IPS-18a (cell line): ENCODE data around the gene RBFOX1.

ENCODE experiments used
- H3K27ac ChIP-seq: one replicate; pipeline ENCODE4 v1.5.1; 2013; ENCODE audit warnings: low read length
- H3K27me3 ChIP-seq: one replicate; pipeline ENCODE4 v1.6.1; 2013; ENCODE audit warnings: mild to moderate bottlenecking, low read length; ENCODE audit not compliant: control insufficient read depth, insufficient read depth
- H3K36me3 ChIP-seq: one replicate; pipeline ENCODE4 v1.6.1; 2013; ENCODE audit warnings: low read depth, low read length; ENCODE audit not compliant: control insufficient read depth
- H3K4me1 ChIP-seq: one replicate; pipeline ENCODE4 v1.6.1; 2013; ENCODE audit warnings: low read depth, low read length; ENCODE audit not compliant: control insufficient read depth
- H3K4me3 ChIP-seq: one replicate; pipeline ENCODE4 v1.5.1; 2013; ENCODE audit warnings: low read length
- H3K9ac ChIP-seq: one replicate; pipeline ENCODE4 v1.6.1; 2013; ENCODE audit warnings: mild to moderate bottlenecking, low read length, moderate library complexity
- H3K9me3 ChIP-seq: one replicate; pipeline ENCODE4 v1.6.1; 2013; ENCODE audit warnings: low read depth, low read length; ENCODE audit not compliant: control insufficient read depth

RBFOX1 gene

GRCh38 chr16:7675628-7676027 lies 343.0 kb downstream of the RBFOX1 start:
- Histone ChIP-seq H3K4me3 (no peak overlapping the region), H3K27me3 (no peaks in the 10 kb centered on the region), H3K9ac (no peak overlapping the region), H3K36me3 (no peaks in the 10 kb centered on the region), H3K27ac (no peak overlapping the region), H3K4me1 (peaks cover 3% of the 10 kb centered on the region), H3K9me3 (no peaks in the 10 kb centered on the region)

DNA sequence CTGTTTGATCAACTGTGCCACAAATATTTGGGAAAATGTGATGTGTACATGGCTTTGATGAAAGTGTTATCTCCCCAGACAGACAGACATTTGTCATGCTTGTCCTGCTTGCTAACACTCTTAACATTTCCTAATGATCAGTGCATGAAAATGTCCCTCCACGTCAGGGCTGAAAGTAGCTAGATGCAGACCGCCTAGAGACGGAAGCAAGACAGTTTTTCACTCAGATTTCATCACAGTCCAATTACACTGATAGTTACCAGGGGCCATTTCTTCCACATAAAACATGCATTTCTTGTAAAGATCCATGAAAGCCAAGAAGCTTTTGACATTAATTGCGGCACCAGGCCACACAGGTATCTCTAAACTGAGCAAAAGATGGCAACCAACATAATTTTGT lies 347.7 kb downstream of the RBFOX1 start:
- no peak overlapping the region for H3K9ac ChIP-seq
- no peaks in the 10 kb centered on the region for H3K36me3 ChIP-seq

GRCh38 chr16:7688811-7689210 lies 356.2 kb downstream of the RBFOX1 start:
- no peaks in the 10 kb centered on the region for H3K36me3 ChIP-seq
- H3K4me1 ChIP-seq, result peaks cover 4% of the 10 kb centered on the region
- no peak overlapping the region for H3K4me3 ChIP-seq
- no peak overlapping the region for H3K9ac ChIP-seq
- H3K27me3 ChIP-seq, result no peaks in the 10 kb centered on the region
- no peaks in the 10 kb centered on the region for H3K9me3 ChIP-seq
- no peak overlapping the region for H3K27ac ChIP-seq

More for the DNA sequence above, 347.7 kb downstream of the RBFOX1 start:
- Histone ChIP-seq H3K27me3 (no peaks in the 10 kb centered on the region), H3K4me1 (peaks cover 3% of the 10 kb centered on the region), H3K9me3 (no peaks in the 10 kb centered on the region), H3K4me3 (no peak overlapping the region), H3K27ac (no peak overlapping the region)

GRCh38 chr16:7689234-7689633 lies 356.6 kb downstream of the RBFOX1 start:
- peaks cover 4% of the 10 kb centered on the region for H3K4me1 ChIP-seq
- no peak overlapping the region for H3K27ac ChIP-seq
- no peaks in the 10 kb centered on the region for H3K27me3 ChIP-seq
- H3K9me3 ChIP-seq, result no peaks in the 10 kb centered on the region
- H3K36me3 ChIP-seq, result no peaks in the 10 kb centered on the region
- no peak overlapping the region for H3K9ac ChIP-seq
- no peak overlapping the region for H3K4me3 ChIP-seq

- H3K9ac ChIP-seq, result no peak overlapping the region
- no peak overlapping the region for H3K4me3 ChIP-seq
- no peaks in the 10 kb centered on the region for H3K36me3 ChIP-seq
- no peaks in the 10 kb centered on the region for H3K27me3 ChIP-seq
- H3K27ac ChIP-seq, result no peak overlapping the region
- H3K4me1 ChIP-seq, result peaks cover 4% of the 10 kb centered on the region
- H3K9me3 ChIP-seq, result no peaks in the 10 kb centered on the region
Measured at GRCh38 chr16:7691533-7691932, 358.9 kb downstream of the RBFOX1 start.

GRCh38 chr16:7703672-7704071 lies 371.0 kb downstream of the RBFOX1 start:
- no peaks in the 10 kb centered on the region for H3K36me3 ChIP-seq
- no peaks in the 10 kb centered on the region for H3K9me3 ChIP-seq
- H3K4me1 ChIP-seq, result no peaks in the 10 kb centered on the region
- H3K27me3 ChIP-seq, result no peaks in the 10 kb centered on the region
- no peak overlapping the region for H3K27ac ChIP-seq
- no peak overlapping the region for H3K4me3 ChIP-seq
- no peak overlapping the region for H3K9ac ChIP-seq

GRCh38 chr16:7705885-7706284 lies 373.2 kb downstream of the RBFOX1 start:
- no peaks in the 10 kb centered on the region for H3K4me1 ChIP-seq
- no peaks in the 10 kb centered on the region for H3K9me3 ChIP-seq
- no peak overlapping the region for H3K27ac ChIP-seq
- H3K27me3 ChIP-seq, result no peaks in the 10 kb centered on the region
- H3K36me3 ChIP-seq, result no peaks in the 10 kb centered on the region
- H3K4me3 ChIP-seq, result no peak overlapping the region
- H3K9ac ChIP-seq, result no peak overlapping the region

DNA sequence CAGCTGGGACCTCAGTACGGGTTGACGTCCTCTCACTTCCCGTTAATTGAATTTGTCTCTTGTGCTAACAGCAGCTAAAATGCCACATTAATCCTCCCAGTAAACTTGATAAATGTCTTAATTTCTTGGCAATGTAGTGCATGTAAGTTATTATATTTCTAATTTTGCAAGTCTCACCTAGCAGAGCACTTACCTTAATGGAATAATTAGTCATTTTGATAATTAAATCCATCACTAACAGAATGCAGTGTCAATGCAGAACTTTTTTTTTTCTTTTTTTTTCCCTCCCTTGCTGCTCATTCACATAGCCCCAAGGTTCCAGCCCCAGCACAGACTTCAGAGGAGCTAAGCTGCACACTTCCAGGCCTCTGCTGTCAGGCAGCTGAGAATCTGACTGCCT lies 376.5 kb downstream of the RBFOX1 start:
- no peak overlapping the region for H3K4me3 ChIP-seq
- H3K27ac ChIP-seq, result no peak overlapping the region
- no peaks in the 10 kb centered on the region for H3K36me3 ChIP-seq
- peaks cover 5% of the 10 kb centered on the region for H3K4me1 ChIP-seq
- H3K9ac ChIP-seq, result no peak overlapping the region
- H3K9me3 ChIP-seq, result no peaks in the 10 kb centered on the region
- H3K27me3 ChIP-seq, result no peaks in the 10 kb centered on the region

GRCh38 chr16:7713244-7713643 lies 380.6 kb downstream of the RBFOX1 start:
- Histone ChIP-seq H3K27ac (no peak overlapping the region), H3K27me3 (no peaks in the 10 kb centered on the region), H3K9ac (no peak overlapping the region), H3K4me1 (peaks cover 16% of the 10 kb centered on the region), H3K9me3 (no peaks in the 10 kb centered on the region), H3K36me3 (no peaks in the 10 kb centered on the region), H3K4me3 (no peak overlapping the region)

DNA sequence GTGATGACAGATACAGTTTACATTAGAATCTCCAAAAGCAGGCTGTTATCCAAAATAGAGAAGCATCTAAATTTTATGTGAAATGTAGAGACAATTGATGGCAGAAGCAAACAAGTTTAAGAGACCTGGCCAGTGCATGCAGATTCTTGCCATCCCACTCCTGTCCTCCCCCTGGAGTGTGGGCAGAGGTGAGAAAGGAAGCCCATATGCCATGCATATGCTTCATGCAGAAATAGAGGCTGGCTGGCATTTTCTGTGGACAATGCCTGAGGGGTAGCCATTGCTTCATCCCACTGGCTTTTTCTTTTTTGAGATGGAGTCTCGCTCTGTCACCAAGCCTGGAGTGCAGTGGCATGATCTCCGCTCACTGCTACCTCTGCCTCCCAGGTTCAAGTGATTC lies 382.1 kb downstream of the RBFOX1 start:
- Histone ChIP-seq H3K27me3 (no peaks in the 10 kb centered on the region), H3K4me3 (no peak overlapping the region), H3K4me1 (peaks cover 16% of the 10 kb centered on the region), H3K9ac (no peak overlapping the region), H3K9me3 (no peaks in the 10 kb centered on the region), H3K27ac (no peak overlapping the region), H3K36me3 (no peaks in the 10 kb centered on the region)

GRCh38 chr16:7716660-7717550 lies 384.3 kb downstream of the RBFOX1 start:
- Histone ChIP-seq H3K27ac (no peak overlapping the region), H3K9me3 (no peaks in the 10 kb centered on the region), H3K36me3 (no peaks in the 10 kb centered on the region), H3K4me3 (no peak overlapping the region), H3K27me3 (no peaks in the 10 kb centered on the region), H3K4me1 (peaks cover 16% of the 10 kb centered on the region), H3K9ac (no peak overlapping the region)

DNA sequence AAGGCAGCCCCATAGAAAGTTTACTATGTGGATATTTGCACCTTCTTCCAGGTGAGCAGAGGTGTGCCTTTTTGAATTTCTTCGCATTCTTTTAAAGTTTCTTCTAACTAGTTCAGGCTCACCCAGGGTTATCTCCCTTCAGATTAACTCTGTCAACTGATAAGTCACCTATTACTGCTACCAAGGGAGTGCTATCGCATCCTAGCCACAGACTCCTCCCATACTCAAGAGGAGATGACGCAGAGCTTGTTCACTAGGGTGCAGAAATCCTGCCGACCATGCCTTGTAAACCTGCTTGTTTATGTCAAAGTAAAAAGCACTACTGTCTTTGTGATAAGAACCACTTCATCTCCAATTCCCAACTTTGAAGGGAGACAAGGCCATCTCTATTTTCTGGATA lies 390.1 kb downstream of the RBFOX1 start:
- H3K36me3 ChIP-seq, result no peaks in the 10 kb centered on the region
- H3K27me3 ChIP-seq, result no peaks in the 10 kb centered on the region
- peaks cover 5% of the 10 kb centered on the region for H3K4me1 ChIP-seq
- no peak overlapping the region for H3K27ac ChIP-seq
- no peak overlapping the region for H3K4me3 ChIP-seq
- H3K9ac ChIP-seq, result no peak overlapping the region
- no peaks in the 10 kb centered on the region for H3K9me3 ChIP-seq
